Thoracic aorta (tissue), 2 donors: ENCODE data around the gene GALNT7. TPM values are rescaled to one million over a fixed set of nuclear protein-coding genes. Genes with fewer than 3 reads are reported as not detected.

Experiments
- ATAC-seq: fragments of 150-250 bp; one replicate; pipeline ENCODE4 v1.8.0; 2017; ENCODE audit warnings: low read depth; ENCODE audit not compliant: insufficient number of reproducible peaks, low FRiP score
- DNase-seq: peaks from one replicate; pipeline ENCODE4 v3.0.0-alpha.2; 2020; ENCODE audit warnings: low spot score
- H3K27ac ChIP-seq, 2 donors: fragments of 200-600 bp; sonication (generic); 1 replicate in 1 of 2; 2 replicates in 1 of 2; pipeline ENCODE4 v1.5.1; 2016; ENCODE audit warnings: mild to moderate bottlenecking in 2 of 2, moderate library complexity in 2 of 2
- H3K27me3 ChIP-seq: fragments of 200-600 bp; sonication (generic); replicated peaks from 2 replicates; pipeline ENCODE4 v1.6.0; 2016; ENCODE audit warnings: mild to moderate bottlenecking; ENCODE audit not compliant: insufficient read depth
- H3K36me3 ChIP-seq: fragments of 200-600 bp; sonication (generic); one replicate; pipeline ENCODE4 v1.5.1; 2016
- H3K4me1 ChIP-seq, 2 donors: fragments of 200-600 bp; sonication (generic); 1 replicate in 1 of 2; 2 replicates in 1 of 2; pipeline versions ENCODE4 v1.5.1 to v1.6.0; 2016; ENCODE audit warnings: low read depth in 2 of 2, mild to moderate bottlenecking in 1 of 2; ENCODE audit not compliant: control insufficient read depth in 1 of 2
- H3K4me3 ChIP-seq: fragments of 200-600 bp; sonication (generic); 2 replicates; pipeline ENCODE4 v1.5.1; 2016; ENCODE audit warnings: mild to moderate bottlenecking
- H3K9me3 ChIP-seq: fragments of 200-600 bp; sonication (generic); 2 replicates; pipeline ENCODE4 v1.5.1; 2016
- CTCF ChIP-seq: fragments of 200-600 bp; sonication (generic); IDR thresholded peaks from one replicate; pipeline ENCODE4 v1.5.1; 2019; ENCODE audit warnings: antibody characterized with exemption
- total RNA-seq, 2 donors: library from RNA; depleted of rRNA; stranded (reverse); fragments of >200 nt; gene quantifications; one replicate each; pipeline versions ENCODE4 v1.1.0 to v1.2.3, GENCODE V29; 2016

The GALNT7 gene
- total RNA-seq, 2 donors from 2014 or later = 12.7 to 23.1 TPM

GRCh38 chr4:173284463-173284862, 115.9 kb downstream of the GALNT7 start:
- Histone ChIP-seq H3K4me1 (no peaks in the 10 kb centered on the region), H3K4me3 (no peak overlapping the region), H3K27ac (no peak overlapping the region), H3K36me3 (no peaks in the 10 kb centered on the region), H3K27me3 (no peaks in the 10 kb centered on the region), H3K9me3 (peaks cover 13% of the 10 kb centered on the region)
- DNase-seq (no peak), ATAC-seq (no peak)
- TF ChIP-seq CTCF = no peak

DNA sequence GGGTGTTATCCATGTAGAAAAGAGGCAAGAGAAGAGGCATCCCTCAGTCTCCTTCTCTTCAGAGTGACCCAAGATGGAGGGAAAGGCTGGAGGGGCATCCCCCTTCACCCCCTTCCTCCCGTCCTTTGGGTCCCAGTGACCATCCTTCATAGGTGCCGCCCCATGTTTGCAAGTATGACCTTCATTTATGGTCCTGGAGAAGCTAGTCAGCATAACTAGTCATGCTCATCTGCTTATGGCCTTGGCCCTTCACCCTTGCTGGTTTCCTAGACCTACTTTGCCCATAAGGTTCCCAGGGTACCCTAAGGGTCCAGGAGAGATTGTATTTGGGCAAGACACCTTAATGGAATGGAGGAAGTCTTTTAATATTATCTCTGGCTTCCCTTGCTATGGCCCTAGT, 118.9 kb downstream of the GALNT7 start:
- no peaks in the 10 kb centered on the region for H3K27me3 ChIP-seq
- no peak for ATAC-seq

GRCh38 chr4:173288296-173288695, 119.7 kb downstream of the GALNT7 start:
- DNase-seq (peak; percentile 36), ATAC-seq (peak; percentile 34)
- H3K27me3 ChIP-seq = no peaks in the 10 kb centered on the region
- H3K4me1 ChIP-seq = no peaks in the 10 kb centered on the region
- H3K27ac ChIP-seq = no peak overlapping the region
- peaks cover 13% of the 10 kb centered on the region for H3K9me3 ChIP-seq
- TF ChIP-seq CTCF = peak; percentile 36
- H3K4me3 ChIP-seq = no peak overlapping the region
- no peaks in the 10 kb centered on the region for H3K36me3 ChIP-seq

More for the DNA sequence above, 118.9 kb downstream of the GALNT7 start:
- H3K4me1 ChIP-seq = no peaks in the 10 kb centered on the region
- H3K4me3 ChIP-seq = no peak overlapping the region
- H3K27ac ChIP-seq = no peak overlapping the region
- TF ChIP-seq CTCF = no peak
- DNase-seq = no peak
- no peaks in the 10 kb centered on the region for H3K36me3 ChIP-seq
- peaks cover 13% of the 10 kb centered on the region for H3K9me3 ChIP-seq

GRCh38 chr4:173288698-173289352, 120.2 kb downstream of the GALNT7 start:
- Histone ChIP-seq H3K9me3 (peaks cover 13% of the 10 kb centered on the region), H3K36me3 (no peaks in the 10 kb centered on the region), H3K4me1 (peaks cover 0 to 4% of the 10 kb centered on the region in 2 donors), H3K27me3 (no peaks in the 10 kb centered on the region), H3K27ac (no peak overlapping the region), H3K4me3 (no peak overlapping the region)
- no peak for TF ChIP-seq CTCF
- ATAC-seq = peak; percentile 40
- DNase-seq = no peak

DNA sequence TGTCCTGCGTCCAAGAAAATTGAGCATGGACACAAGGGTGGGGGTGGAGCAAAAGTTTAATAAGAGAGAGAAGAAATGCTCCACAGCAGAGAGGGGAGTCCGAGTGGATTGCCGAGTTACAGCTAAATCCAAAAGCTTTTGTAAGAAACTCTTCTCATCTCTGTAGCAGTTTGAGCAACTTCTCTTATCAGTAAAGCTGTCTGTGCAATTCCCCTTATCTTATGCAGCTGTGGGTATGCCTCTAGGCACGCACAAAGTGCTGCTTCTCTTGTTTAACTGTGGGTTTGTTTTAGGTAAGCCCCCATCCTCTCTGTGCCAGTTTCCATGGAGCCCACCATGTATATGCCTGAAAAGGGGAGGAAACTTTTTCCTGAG, 120.7 kb downstream of the GALNT7 start:
- TF ChIP-seq CTCF = no peak
- ATAC-seq = no peak
- H3K9me3 ChIP-seq = peaks cover 11% of the 10 kb centered on the region

More for the DNA sequence above, 120.7 kb downstream of the GALNT7 start:
- Histone ChIP-seq H3K27me3 (no peaks in the 10 kb centered on the region), H3K4me3 (no peak overlapping the region), H3K36me3 (no peaks in the 10 kb centered on the region), H3K27ac (no peak overlapping the region), H3K4me1 (peaks cover 0 to 9% of the 10 kb centered on the region in 2 donors)
- no peak for DNase-seq
